Sigmoid colon (tissue), 7 donors: Measurements from ENCODE around the gene SLC2A1. TPM values are rescaled to one million over a fixed set of nuclear protein-coding genes. Genes with fewer than 3 reads are reported as not detected.

Experiments used
- DNase-seq: peaks from one replicate; pipeline ENCODE4 v3.0.0-alpha.2; 2019
- H3K27ac ChIP-seq, 4 donors: fragments of 200-600 bp; sonication (generic); one replicate each; pipeline ENCODE4 v1.5.1; 2016 to 2019; ENCODE audit warnings: mild to moderate bottlenecking in 1 of 4
- H3K27me3 ChIP-seq, 3 donors: fragments of 200-600 bp; sonication (generic); one replicate each; pipeline ENCODE4 v1.5.1; 2019; ENCODE audit warnings: mild to moderate bottlenecking in 1 of 3
- H3K36me3 ChIP-seq, 4 donors: fragments of 200-600 bp; sonication (generic); one replicate each; pipeline ENCODE4 v1.5.1; 2016 to 2019
- H3K4me1 ChIP-seq, 4 donors: fragments of 200-600 bp; sonication (generic); one replicate each; pipeline ENCODE4 v1.5.1; 2017 to 2019
- H3K4me3 ChIP-seq, 4 donors: fragments of 200-600 bp; sonication (generic); one replicate each; pipeline ENCODE4 v1.5.1; 2017 to 2019; ENCODE audit warnings: mild to moderate bottlenecking in 2 of 4, moderate library complexity in 1 of 4
- H3K9me3 ChIP-seq, 4 donors: fragments of 200-600 bp in 3 of 4; sonication (generic) in 3 of 4; one replicate each; pipeline versions ENCODE4 v1.5.1 to v1.6.1; 2013 to 2019
- EP300 ChIP-seq, 4 donors: sonication (generic); formaldehyde crosslinking; IDR thresholded peaks; one replicate each; pipeline ENCODE4 v1.6.1; 2017; ENCODE audit warnings: antibody characterized with exemption in 4 of 4
- POLR2A ChIP-seq, 2 donors: fragments of 450-650 bp; IDR thresholded peaks; one replicate each; pipeline ENCODE4 v1.6.1; 2016; ENCODE audit warnings: antibody characterized with exemption in 2 of 2, mild to moderate bottlenecking in 2 of 2, moderate library complexity in 2 of 2
- POLR2AphosphoS5 ChIP-seq, 4 donors: sonication (generic); formaldehyde crosslinking; IDR thresholded peaks; one replicate each; pipeline ENCODE4 v1.6.1; 2017; ENCODE audit warnings: antibody characterized with exemption in 4 of 4
- WGBS, 2 donors: extraction: QIAGEN DNeasy Blood & Tissue Kit; methylation state at CpG; one replicate each; pipeline ENCODE4 v1.1.7; 2013; 5-methylcytosine and 5-hydroxymethylcytosine counted together
- intact Hi-C: fragments of 100-400 bp; cut with DNase I; formaldehyde crosslinking; loops from one replicate; pipeline ENCODE4 v1.15.1; 2023
- polyA plus RNA-seq, 3 donors: library from polyadenylated mRNA; stranded (reverse); fragments of 200-250 nt; gene quantifications; one replicate each; pipeline ENCODE4 v1.2.3, GENCODE V29; 2013
- total RNA-seq, 4 donors: library from RNA; depleted of rRNA; stranded (reverse); fragments of >200 nt; gene quantifications; one replicate each; pipeline ENCODE4 v1.1.0, GENCODE V29; 2016
- TF ChIP-seq, protein P1 (sequence below), 4 experiments: fragments of 450-650 bp in 3 of 4; fragments of 200-600 bp in 1 of 4; IDR thresholded peaks; one replicate each; pipeline ENCODE4 v1.5.1; 2016 to 2019; ENCODE audit warnings: antibody characterized with exemption in 4 of 4, mild to moderate bottlenecking in 3 of 4, moderate library complexity in 2 of 4
- donor health status: healthy with polysubstance abuse.
- donor health status: Bipolar disorder and iron deficiency.
- donor health status: healthy.

Gene SLC2A1
- total and polyA plus RNA-seq, 7 donors: 4.2 to 44.9 (median 11.1) TPM

DNA sequence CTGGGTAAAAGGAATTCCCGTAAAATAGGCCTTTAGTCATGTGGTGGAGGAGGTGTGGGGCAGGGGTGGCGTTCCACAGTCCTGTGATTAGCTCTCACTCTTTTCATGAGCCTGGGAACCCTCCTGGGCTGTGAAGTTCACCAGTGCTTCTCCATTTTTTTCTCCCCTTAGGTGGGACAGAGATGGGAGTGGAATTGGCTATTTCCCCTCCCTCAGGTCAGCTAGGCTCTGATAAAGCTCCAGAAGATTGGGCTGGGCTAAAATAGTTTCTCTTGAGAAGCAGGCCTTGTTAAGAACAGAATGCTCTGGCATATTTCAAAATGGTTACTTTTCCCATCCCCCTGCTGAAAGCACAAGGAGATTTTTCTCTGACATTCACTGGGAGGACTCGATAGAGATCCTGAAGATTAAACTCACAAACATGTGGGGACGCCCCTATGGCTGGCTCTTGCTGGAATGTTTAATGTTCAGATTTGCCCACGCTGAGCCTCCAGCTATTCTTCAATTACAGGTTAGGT lies 33.4 kb upstream of the SLC2A1 start:
- no peaks in the 10 kb centered on the region for H3K36me3 ChIP-seq
- WGBS, 2 donors: 86 to 90% methylated on average over 5 of the region's 5 CpGs
- no peaks in the 10 kb centered on the region for H3K27me3 ChIP-seq
- TF ChIP-seq EP300 (IDR thresholded peaks at IDR 0.05) (no peak), POLR2AphosphoS5 (IDR thresholded peaks at IDR 0.05) (no peak), POLR2A (IDR thresholded peaks at IDR 0.05) (no peak)
- TF ChIP-seq, protein P1, sequence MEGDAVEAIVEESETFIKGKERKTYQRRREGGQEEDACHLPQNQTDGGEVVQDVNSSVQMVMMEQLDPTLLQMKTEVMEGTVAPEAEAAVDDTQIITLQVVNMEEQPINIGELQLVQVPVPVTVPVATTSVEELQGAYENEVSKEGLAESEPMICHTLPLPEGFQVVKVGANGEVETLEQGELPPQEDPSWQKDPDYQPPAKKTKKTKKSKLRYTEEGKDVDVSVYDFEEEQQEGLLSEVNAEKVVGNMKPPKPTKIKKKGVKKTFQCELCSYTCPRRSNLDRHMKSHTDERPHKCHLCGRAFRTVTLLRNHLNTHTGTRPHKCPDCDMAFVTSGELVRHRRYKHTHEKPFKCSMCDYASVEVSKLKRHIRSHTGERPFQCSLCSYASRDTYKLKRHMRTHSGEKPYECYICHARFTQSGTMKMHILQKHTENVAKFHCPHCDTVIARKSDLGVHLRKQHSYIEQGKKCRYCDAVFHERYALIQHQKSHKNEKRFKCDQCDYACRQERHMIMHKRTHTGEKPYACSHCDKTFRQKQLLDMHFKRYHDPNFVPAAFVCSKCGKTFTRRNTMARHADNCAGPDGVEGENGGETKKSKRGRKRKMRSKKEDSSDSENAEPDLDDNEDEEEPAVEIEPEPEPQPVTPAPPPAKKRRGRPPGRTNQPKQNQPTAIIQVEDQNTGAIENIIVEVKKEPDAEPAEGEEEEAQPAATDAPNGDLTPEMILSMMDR (IDR thresholded peaks at IDR 0.05): no peak
- H3K4me1 ChIP-seq: peaks cover 0 to 25% (median 18%) of the 10 kb centered on the region in 4 donors
- no peak for DNase-seq
- no peak overlapping the region for H3K4me3 ChIP-seq
- intact Hi-C loops: no loop called here
- peak overlapping the region in 3 of 4 donors; percentile 65 to 72 (median 70) for H3K27ac ChIP-seq
- no peaks in the 10 kb centered on the region for H3K9me3 ChIP-seq

DNA sequence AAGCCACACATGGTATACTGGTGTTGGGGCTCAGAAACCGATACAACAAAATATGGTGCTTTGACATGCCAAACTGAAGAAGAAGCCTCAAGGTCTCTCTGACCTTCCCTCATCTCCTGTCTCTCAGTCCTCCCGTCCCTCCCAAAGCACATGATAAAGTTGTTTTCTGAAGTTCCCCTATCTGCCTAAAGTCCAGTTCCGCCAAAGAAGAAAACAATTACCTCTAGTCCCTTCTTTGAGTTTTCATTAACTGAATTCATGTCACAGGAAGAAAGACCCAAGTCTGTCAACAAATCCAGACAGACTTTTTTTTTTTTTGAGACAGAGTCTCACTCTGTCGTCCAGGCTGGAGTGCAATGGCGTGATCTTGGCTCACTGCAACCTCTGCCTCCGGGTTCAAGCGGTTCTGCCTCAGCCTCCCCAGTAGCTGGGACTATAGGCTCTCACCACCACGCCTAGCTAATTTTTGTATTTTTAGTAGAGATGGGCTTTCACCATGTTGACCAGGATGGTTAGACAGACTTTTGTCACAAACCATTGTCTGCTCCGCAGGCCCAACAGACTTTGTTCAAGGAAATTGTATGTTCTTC lies 32.2 kb upstream of the SLC2A1 start:
- Histone ChIP-seq H3K4me3 (no peak overlapping the region), H3K9me3 (no peaks in the 10 kb centered on the region), H3K27ac (no peak overlapping the region), H3K4me1 (peaks cover 0 to 25% (median 18%) of the 10 kb centered on the region in 4 donors), H3K36me3 (no peaks in the 10 kb centered on the region), H3K27me3 (no peaks in the 10 kb centered on the region)
- 84% methylated on average over 9 of the region's 9 CpGs for WGBS, 2 donors
- DNase-seq: no peak
- TF ChIP-seq, protein P1 (IDR thresholded peaks at IDR 0.05): no peak
- TF ChIP-seq EP300 (IDR thresholded peaks at IDR 0.05) (no peak), POLR2A (IDR thresholded peaks at IDR 0.05) (no peak), POLR2AphosphoS5 (IDR thresholded peaks at IDR 0.05) (no peak)
- intact Hi-C loops: no loop called here

- intact Hi-C loops: no loop called here
- DNase-seq: no peak
- H3K27me3 ChIP-seq: no peaks in the 10 kb centered on the region
- H3K4me1 ChIP-seq: no peaks in the 10 kb centered on the region
- H3K9me3 ChIP-seq: no peaks in the 10 kb centered on the region
- TF ChIP-seq POLR2A (IDR thresholded peaks at IDR 0.05) (no peak), EP300 (IDR thresholded peaks at IDR 0.05) (no peak), POLR2AphosphoS5 (IDR thresholded peaks at IDR 0.05) (no peak)
- TF ChIP-seq, protein P1 (IDR thresholded peaks at IDR 0.05): no peak
- H3K27ac ChIP-seq: no peak overlapping the region
- 81 to 90% methylated on average over 1 of the region's 1 CpG for WGBS, 2 donors
- no peak overlapping the region for H3K4me3 ChIP-seq
- H3K36me3 ChIP-seq: no peaks in the 10 kb centered on the region
Observed at GRCh38 chr1:42983693-42984092, 25.0 kb upstream of the SLC2A1 start.

DNA sequence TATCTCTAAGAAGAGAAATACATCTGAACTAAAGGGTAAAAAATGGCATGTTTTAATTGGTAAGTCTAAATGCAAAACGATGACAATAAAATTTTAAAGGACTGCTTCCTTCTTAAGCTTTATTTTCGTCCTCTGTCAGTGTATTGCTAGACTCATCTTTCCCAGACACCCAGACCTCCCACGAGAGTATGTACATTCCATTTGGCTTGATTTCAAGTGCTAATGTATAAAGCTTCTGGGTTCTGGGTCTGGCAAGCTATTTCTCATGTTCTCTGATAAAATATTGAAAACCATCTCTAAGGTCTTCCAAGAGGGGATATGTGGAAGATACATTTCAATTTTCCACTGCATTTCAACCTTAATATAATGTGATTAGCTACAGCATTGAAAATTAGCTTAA lies 24.6 kb upstream of the SLC2A1 start:
- TF ChIP-seq POLR2AphosphoS5 (IDR thresholded peaks at IDR 0.05) (no peak), POLR2A (IDR thresholded peaks at IDR 0.05) (no peak), EP300 (IDR thresholded peaks at IDR 0.05) (no peak)
- TF ChIP-seq, protein P1 (IDR thresholded peaks at IDR 0.05): no peak
- no peaks in the 10 kb centered on the region for H3K36me3 ChIP-seq
- no peaks in the 10 kb centered on the region for H3K9me3 ChIP-seq
- WGBS, 2 donors: 63 to 74% methylated on average over 3 of the region's 3 CpGs
- H3K27ac ChIP-seq: no peak overlapping the region
- H3K4me1 ChIP-seq: no peaks in the 10 kb centered on the region
- intact Hi-C loops: no loop called here
- no peak overlapping the region for H3K4me3 ChIP-seq
- H3K27me3 ChIP-seq: no peaks in the 10 kb centered on the region
- DNase-seq: no peak

DNA sequence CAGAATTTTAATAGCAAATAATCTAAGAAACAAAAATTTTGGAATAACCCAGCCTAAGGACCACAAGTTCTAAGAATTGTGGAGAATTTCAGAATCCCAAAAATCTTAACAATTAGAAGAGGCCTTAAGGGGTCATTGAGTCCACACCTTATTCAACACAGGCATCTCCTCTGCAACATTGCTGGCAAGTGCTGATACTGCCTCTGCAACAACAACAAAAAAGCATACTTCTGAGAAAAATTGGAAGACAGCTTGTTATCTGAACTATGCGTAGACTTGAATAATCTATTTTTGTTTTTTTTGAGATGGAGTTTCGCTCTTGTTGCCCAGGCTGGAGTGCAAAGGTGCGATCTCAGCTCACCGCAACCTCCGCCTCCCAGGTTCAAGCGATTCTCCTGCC lies 24.0 kb upstream of the SLC2A1 start:
- TF ChIP-seq POLR2AphosphoS5 (IDR thresholded peaks at IDR 0.05) (no peak), EP300 (IDR thresholded peaks at IDR 0.05) (no peak), POLR2A (IDR thresholded peaks at IDR 0.05) (no peak)
- TF ChIP-seq, protein P1 (IDR thresholded peaks at IDR 0.05): no peak
- no peaks in the 10 kb centered on the region for H3K27me3 ChIP-seq
- WGBS, 2 donors: 79 to 86% methylated on average over 6 of the region's 6 CpGs
- intact Hi-C loops: no loop called here
- H3K36me3 ChIP-seq: no peaks in the 10 kb centered on the region
- H3K4me1 ChIP-seq: no peaks in the 10 kb centered on the region
- DNase-seq: no peak
- no peaks in the 10 kb centered on the region for H3K9me3 ChIP-seq
- H3K27ac ChIP-seq: no peak overlapping the region
- H3K4me3 ChIP-seq: no peak overlapping the region
